Breast epithelium (tissue), 4 donors: Measurements from ENCODE around the gene CDH4. TPM values are rescaled to one million over a fixed set of nuclear protein-coding genes. Genes with fewer than 3 reads are reported as not detected.

Experiments used
- DNase-seq, 2 donors: peaks; one replicate each; pipeline ENCODE4 v3.0.0-alpha.2; 2019; ENCODE audit warnings: low spot score in 2 of 2
- H3K27ac ChIP-seq, 2 donors: fragments of 200-600 bp; sonication (generic) in 1 of 2; one replicate each; pipeline ENCODE4 v1.5.1; 2016 to 2019; ENCODE audit warnings: mild to moderate bottlenecking in 1 of 2
- H3K27me3 ChIP-seq, 2 donors: fragments of 200-600 bp; sonication (generic) in 1 of 2; one replicate each; pipeline versions ENCODE4 v1.5.1 to v1.6.0; 2017 to 2019; ENCODE audit warnings: control low read depth in 1 of 2, mild to moderate bottlenecking in 1 of 2
- H3K36me3 ChIP-seq: fragments of 200-600 bp; one replicate; pipeline ENCODE4 v1.5.1; 2019
- H3K4me1 ChIP-seq, 2 donors: fragments of 200-600 bp; sonication (generic); one replicate each; pipeline ENCODE4 v1.5.1; 2016 to 2019; ENCODE audit warnings: control low read depth in 1 of 2
- H3K4me3 ChIP-seq, 3 donors: fragments of 200-600 bp; sonication (generic); 1 replicate in 2 of 3; 2 replicates in 1 of 3; pipeline ENCODE4 v1.5.1; 2016 to 2019; ENCODE audit warnings: mild to moderate bottlenecking in 3 of 3, moderate library complexity in 2 of 3
- H3K9me3 ChIP-seq, 2 donors: fragments of 200-600 bp; sonication (generic) in 1 of 2; one replicate each; pipeline ENCODE4 v1.5.1; 2016 to 2019; ENCODE audit warnings: control low read depth in 1 of 2
- POLR2A ChIP-seq: fragments of 450-650 bp; IDR thresholded peaks from one replicate; pipeline ENCODE4 v1.6.1; 2016; ENCODE audit warnings: antibody characterized with exemption, mild to moderate bottlenecking, moderate library complexity
- POLR2AphosphoS5 ChIP-seq, 3 donors: sonication (generic); formaldehyde crosslinking; IDR thresholded peaks; one replicate each; pipeline ENCODE4 v1.6.1; 2017; ENCODE audit warnings: antibody characterized with exemption in 3 of 3
- intact Hi-C: fragments of 100-400 bp; cut with DNase I; formaldehyde crosslinking; loops from one replicate; pipeline ENCODE4 v1.15.1; 2023; ENCODE audit warnings: low total_unique reads
- total RNA-seq, 3 donors: library from RNA; depleted of rRNA; stranded (reverse); fragments of >200 nt; gene quantifications; one replicate each; pipeline ENCODE4 v1.1.0, GENCODE V29; 2016
- TF ChIP-seq, protein P1 (sequence below), 3 donors: fragments of 450-650 bp; IDR thresholded peaks; one replicate each; pipeline ENCODE4 v1.5.1; 2016 to 2017; ENCODE audit warnings: antibody characterized with exemption in 3 of 3, mild to moderate bottlenecking in 3 of 3, moderate library complexity in 3 of 3

CDH4 gene
- total RNA-seq, 3 donors from 2014 or later = under 0.01 TPM; not detected in 2

DNA sequence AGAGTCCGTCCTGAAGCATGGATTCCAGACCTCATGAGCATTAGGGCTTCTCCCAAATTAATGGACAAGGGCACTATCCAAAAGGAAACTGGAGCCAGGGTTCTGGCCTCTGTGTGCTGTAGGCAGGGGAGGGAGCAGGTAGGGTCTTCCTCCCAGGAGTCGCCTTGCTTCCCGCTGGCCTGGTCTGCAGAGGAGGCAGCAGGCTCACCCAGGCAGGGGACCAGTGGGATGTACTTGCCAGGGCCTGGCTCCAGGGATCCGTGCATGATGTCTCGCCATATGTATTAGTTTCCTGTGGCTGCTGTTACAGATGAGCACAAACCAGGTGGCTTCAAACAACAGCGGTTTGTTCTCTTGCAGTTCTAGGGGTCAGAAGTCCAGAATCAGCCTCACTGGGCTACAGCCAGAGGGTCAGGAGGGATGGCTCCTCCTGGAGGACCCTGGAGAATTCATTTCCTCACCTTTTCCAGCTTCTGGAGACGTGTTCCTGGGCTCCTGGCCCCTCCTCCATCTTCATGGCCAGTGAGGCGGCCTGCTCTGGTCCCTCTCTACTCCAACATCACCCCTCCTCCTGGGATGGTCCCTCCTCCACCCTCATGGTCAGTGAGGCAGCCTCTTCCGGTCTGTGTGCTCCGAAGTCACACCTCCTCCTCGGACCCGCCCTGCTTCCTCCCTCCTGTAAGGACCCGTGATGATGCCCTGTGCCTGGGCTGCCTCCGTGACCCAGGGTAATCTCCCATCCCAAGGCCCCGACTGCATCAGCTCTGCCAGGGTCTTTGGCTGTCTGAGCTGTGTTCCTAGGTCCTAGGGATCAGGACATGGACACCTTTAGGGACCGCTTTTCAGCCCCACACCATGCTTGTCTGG, 329.1 kb downstream of the CDH4 start:
- Histone ChIP-seq H3K36me3 (no peaks in the 10 kb centered on the region), H3K27ac (no peak overlapping the region), H3K4me1 (no peaks in the 10 kb centered on the region), H3K27me3 (peaks cover 0 to 22% of the 10 kb centered on the region in 2 donors), H3K9me3 (no peaks in the 10 kb centered on the region), H3K4me3 (no peak overlapping the region)
- no peak for DNase-seq
- intact Hi-C loops = no loop called here
- TF ChIP-seq, protein P1, sequence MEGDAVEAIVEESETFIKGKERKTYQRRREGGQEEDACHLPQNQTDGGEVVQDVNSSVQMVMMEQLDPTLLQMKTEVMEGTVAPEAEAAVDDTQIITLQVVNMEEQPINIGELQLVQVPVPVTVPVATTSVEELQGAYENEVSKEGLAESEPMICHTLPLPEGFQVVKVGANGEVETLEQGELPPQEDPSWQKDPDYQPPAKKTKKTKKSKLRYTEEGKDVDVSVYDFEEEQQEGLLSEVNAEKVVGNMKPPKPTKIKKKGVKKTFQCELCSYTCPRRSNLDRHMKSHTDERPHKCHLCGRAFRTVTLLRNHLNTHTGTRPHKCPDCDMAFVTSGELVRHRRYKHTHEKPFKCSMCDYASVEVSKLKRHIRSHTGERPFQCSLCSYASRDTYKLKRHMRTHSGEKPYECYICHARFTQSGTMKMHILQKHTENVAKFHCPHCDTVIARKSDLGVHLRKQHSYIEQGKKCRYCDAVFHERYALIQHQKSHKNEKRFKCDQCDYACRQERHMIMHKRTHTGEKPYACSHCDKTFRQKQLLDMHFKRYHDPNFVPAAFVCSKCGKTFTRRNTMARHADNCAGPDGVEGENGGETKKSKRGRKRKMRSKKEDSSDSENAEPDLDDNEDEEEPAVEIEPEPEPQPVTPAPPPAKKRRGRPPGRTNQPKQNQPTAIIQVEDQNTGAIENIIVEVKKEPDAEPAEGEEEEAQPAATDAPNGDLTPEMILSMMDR (IDR thresholded peaks at IDR 0.05) = no peak
- no peak for TF ChIP-seq POLR2A
- no peak for TF ChIP-seq POLR2AphosphoS5 (IDR thresholded peaks at IDR 0.05)

DNA sequence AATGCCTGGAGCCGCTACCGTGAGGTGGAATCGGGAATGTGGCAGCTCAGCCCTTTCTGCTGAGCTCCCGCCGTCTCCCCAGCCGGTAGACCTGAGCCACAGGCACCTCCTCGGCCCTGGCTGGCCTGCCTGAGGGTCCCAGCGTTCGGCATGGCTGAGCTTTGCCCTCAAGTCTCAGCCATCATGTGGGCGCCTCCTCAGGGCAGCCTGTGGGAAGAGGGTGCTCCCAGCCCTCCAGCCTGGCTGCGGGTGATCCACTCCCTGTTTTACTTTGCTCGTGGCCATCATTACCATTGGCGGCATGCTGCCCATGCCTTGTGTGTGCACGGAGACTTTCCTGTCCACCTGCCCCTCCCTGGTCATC, 329.7 kb downstream of the CDH4 start:
- Histone ChIP-seq H3K4me3 (no peak overlapping the region), H3K36me3 (no peaks in the 10 kb centered on the region), H3K9me3 (no peaks in the 10 kb centered on the region), H3K27ac (no peak overlapping the region), H3K4me1 (no peaks in the 10 kb centered on the region), H3K27me3 (peaks cover 0 to 22% of the 10 kb centered on the region in 2 donors)
- TF ChIP-seq POLR2A (no peak), POLR2AphosphoS5 (IDR thresholded peaks at IDR 0.05) (no peak)
- TF ChIP-seq, protein P1 (IDR thresholded peaks at IDR 0.05) = no peak
- intact Hi-C loops = no loop called here
- no peak for DNase-seq

DNA sequence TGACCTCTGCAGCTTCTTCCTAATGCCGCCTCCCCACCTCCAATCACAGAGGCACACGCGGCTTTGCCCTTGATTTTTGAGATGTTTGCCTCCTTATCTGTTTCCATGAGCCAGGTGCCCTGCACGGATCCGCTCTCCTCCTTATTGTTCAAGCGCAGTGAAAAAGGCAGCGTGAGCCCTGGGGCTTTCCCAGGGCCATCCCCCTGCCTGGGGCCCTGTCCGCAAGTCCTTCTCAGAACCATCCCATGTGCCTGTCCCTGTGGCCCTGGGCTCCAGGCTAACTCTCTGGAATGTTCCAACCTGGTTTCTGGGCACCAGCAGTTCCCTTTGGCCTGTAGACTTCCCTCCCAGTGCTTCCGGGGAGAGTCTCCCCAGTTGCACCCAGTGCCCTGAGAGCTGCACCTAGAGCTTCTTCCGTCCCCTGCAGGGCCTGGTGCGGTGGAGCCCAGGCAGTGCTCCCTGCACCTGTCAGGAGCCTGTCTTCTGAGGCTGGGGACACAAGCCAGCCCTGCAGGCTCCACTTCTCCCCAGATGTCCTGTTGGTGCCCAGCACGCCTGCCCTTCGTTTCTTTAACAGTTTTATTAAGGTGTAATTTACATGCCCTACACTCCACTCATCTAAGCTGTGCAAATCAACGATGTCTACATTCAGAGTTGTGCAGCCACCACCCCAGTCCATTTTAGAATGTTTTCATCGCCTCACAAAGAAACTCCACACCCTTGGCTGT, 330.3 kb downstream of the CDH4 start:
- no peaks in the 10 kb centered on the region for H3K9me3 ChIP-seq
- no peaks in the 10 kb centered on the region for H3K36me3 ChIP-seq
- intact Hi-C loops = no loop called here
- no peaks in the 10 kb centered on the region for H3K4me1 ChIP-seq
- TF ChIP-seq POLR2AphosphoS5 (IDR thresholded peaks at IDR 0.05) = no peak
- TF ChIP-seq POLR2A = no peak
- TF ChIP-seq, protein P1 (IDR thresholded peaks at IDR 0.05) = no peak
- no peak overlapping the region for H3K4me3 ChIP-seq
- H3K27ac ChIP-seq = no peak overlapping the region
- H3K27me3 ChIP-seq = peaks cover 0 to 22% of the 10 kb centered on the region in 2 donors
- no peak for DNase-seq

DNA sequence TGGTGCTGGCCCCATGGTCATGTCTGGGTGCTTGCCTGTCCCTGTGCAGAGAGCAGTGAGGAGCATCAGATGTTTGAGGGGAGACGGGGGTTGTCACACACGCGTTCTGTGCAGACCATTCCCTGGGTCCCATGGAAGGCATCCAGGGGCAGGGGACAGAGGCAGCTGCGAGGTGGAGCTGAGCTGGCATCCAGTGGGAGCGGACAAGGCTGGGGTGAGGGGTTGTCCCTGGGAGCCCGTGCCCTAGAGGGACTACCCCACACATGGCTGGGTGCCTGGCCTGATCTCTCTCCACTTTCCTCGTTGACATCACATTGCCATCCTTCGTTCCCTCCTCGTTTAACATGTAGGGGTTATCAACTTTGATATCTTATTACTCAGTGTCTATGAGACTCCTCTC, 331.3 kb downstream of the CDH4 start:
- DNase-seq = no peak
- no peak overlapping the region for H3K27ac ChIP-seq
- intact Hi-C loops = no loop called here
- H3K4me1 ChIP-seq = no peaks in the 10 kb centered on the region
- no peak overlapping the region for H3K4me3 ChIP-seq
- peaks cover 0 to 22% of the 10 kb centered on the region in 2 donors for H3K27me3 ChIP-seq
- TF ChIP-seq, protein P1 (IDR thresholded peaks at IDR 0.05) = no peak
- no peaks in the 10 kb centered on the region for H3K9me3 ChIP-seq
- no peaks in the 10 kb centered on the region for H3K36me3 ChIP-seq

DNA sequence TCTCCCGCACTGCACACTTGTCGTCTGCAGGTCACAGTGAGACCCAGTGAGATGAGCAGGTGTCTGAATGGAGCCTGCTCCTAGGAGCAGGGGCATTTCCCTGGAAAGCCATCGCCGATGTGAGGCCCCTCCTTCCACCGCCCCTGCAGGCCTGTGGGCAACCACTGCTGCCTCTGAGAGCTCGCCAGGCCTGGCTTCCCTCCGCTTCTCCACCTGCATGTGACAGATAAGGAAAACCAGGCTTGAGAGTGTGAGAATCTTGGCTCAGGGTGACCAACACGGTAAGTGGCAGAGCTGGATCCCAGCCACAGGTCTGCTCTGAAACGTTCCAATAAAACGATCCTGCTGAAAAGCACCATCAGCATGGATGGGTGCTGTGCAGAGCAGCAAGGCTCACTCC, 332.8 kb downstream of the CDH4 start:
- Histone ChIP-seq H3K4me3 (no peak overlapping the region), H3K27ac (no peak overlapping the region), H3K4me1 (no peaks in the 10 kb centered on the region), H3K27me3 (peaks cover 0 to 22% of the 10 kb centered on the region in 2 donors), H3K9me3 (no peaks in the 10 kb centered on the region), H3K36me3 (no peaks in the 10 kb centered on the region)
- DNase-seq = no peak
- TF ChIP-seq, protein P1 (IDR thresholded peaks at IDR 0.05) = no peak
- intact Hi-C loops = no loop called here
